Endothelial cell of umbilical vein (primary cell): ENCODE data around the gene CCDC73. TPM values are rescaled to one million over a fixed set of nuclear protein-coding genes. Genes with fewer than 3 reads are reported as not detected.

Experiments used
- BruUV-seq: library from RNA; stranded (reverse); fragments of 400-500 nt; replicated peaks from 2 replicates; lab custom pipeline; 2021; lab: Mats Ljungman, UMichigan
- CTCF ChIA-PET: fragments of 300-600, 350-600 bp; sonication (Branson Sonifier 250); formaldehyde crosslinking; loops from one replicate; lab custom pipeline; 2021; ENCODE audit warnings: antibody characterized with exemption, inconsistent platforms; lab: Charles Lee
- POLR2A ChIA-PET: fragments of 300-600, 350-600 bp; sonication (Branson Sonifier 250); formaldehyde crosslinking; loops from one replicate; lab custom pipeline; 2021; ENCODE audit warnings: antibody characterized with exemption, inconsistent platforms; lab: Charles Lee
- DNase-seq: peaks from one replicate; pipeline ENCODE4 v3.0.0-alpha.2; 2011; ENCODE audit warnings: low read depth, low spot score
- FAIRE-seq: peaks from 2 replicates; lab custom pipeline; 2011; peaks lifted over from hg19 to GRCh38; lab: Jason Lieb, UNC
- H2AFZ ChIP-seq: 2 replicates; pipeline ENCODE4 v1.6.0; 2012; ENCODE audit warnings: low read depth, low read length, control low read depth, inconsistent platforms
- H3K27ac ChIP-seq: 2 replicates; pipeline ENCODE4 v1.5.1; 2011; ENCODE audit warnings: low read depth, mild to moderate bottlenecking, control low read depth, low read length, moderate library complexity; ENCODE audit not compliant: insufficient read depth
- H3K27me3 ChIP-seq, 2 experiments: 2 replicates each; pipeline versions ENCODE4 v1.6.0 to v1.6.1; 2011; ENCODE audit warnings: low read length in 2 of 2, mixed read lengths in 1 of 2; ENCODE audit not compliant: control insufficient read depth in 2 of 2, insufficient read depth in 2 of 2
- H3K36me3 ChIP-seq, 2 experiments: 2 replicates in 1 of 2; 3 replicates in 1 of 2; pipeline ENCODE4 v1.5.1; 2011; ENCODE audit warnings: low read length in 2 of 2, mild to moderate bottlenecking in 1 of 2, moderate library complexity in 1 of 2; ENCODE audit not compliant: control insufficient read depth in 2 of 2, insufficient read depth in 2 of 2; ENCODE audit errors: extremely low read depth in 1 of 2
- H3K4me1 ChIP-seq: 3 replicates; pipeline ENCODE4 v1.5.1; 2011; ENCODE audit warnings: mild to moderate bottlenecking, low read length; ENCODE audit not compliant: control insufficient read depth, insufficient read depth; ENCODE audit errors: extremely low read depth
- H3K4me2 ChIP-seq: 2 replicates; pipeline ENCODE4 v1.6.1; 2011; ENCODE audit warnings: low read length, control low read depth, mixed read lengths; ENCODE audit not compliant: insufficient read depth
- H3K4me3 ChIP-seq, 3 experiments: fragments of 200-600 bp in 1 of 3; sonication (generic), shearing (Covaris generic) in 1 of 3; replicated peaks in 1 of 3; 2 replicates each; pipeline ENCODE4 v1.5.1; 2011 to 2016; ENCODE audit warnings: control low read depth in 3 of 3, low read length in 3 of 3, mild to moderate bottlenecking in 2 of 3, inconsistent platforms in 1 of 3, low read depth in 1 of 3, moderate library complexity in 1 of 3; ENCODE audit not compliant: insufficient read depth in 1 of 3
- H3K79me2 ChIP-seq: 2 replicates; pipeline ENCODE4 v1.6.0; 2012; ENCODE audit warnings: low read length, inconsistent platforms; ENCODE audit not compliant: control insufficient read depth, insufficient read depth
- H3K9ac ChIP-seq: replicated peaks from 2 replicates; pipeline ENCODE3; 2011; ENCODE audit warnings: low read length, control low read depth; ENCODE audit not compliant: insufficient read depth; ENCODE audit errors: extremely low read depth
- H3K9me1 ChIP-seq: replicated peaks from 3 replicates; pipeline ENCODE4 v1.6.0; 2011; ENCODE audit warnings: mild to moderate bottlenecking, low read length; ENCODE audit not compliant: control insufficient read depth, insufficient read depth; ENCODE audit errors: extremely low read depth
- H3K9me3 ChIP-seq: replicated peaks from 2 replicates; pipeline ENCODE4 v1.5.1; 2012; ENCODE audit warnings: low read length, inconsistent platforms; ENCODE audit not compliant: control insufficient read depth, insufficient read depth
- H4K20me1 ChIP-seq: replicated peaks from 2 replicates; pipeline ENCODE3; 2011; ENCODE audit warnings: mild to moderate bottlenecking, low read length; ENCODE audit not compliant: control insufficient read depth, insufficient read depth; ENCODE audit errors: extremely low read depth
- EZH2 ChIP-seq: IDR thresholded peaks from 2 replicates; pipeline ENCODE4 v1.6.1; 2012; ENCODE audit warnings: borderline replicate concordance, low read depth, mild to moderate bottlenecking, moderate library complexity, low read length, inconsistent platforms; ENCODE audit not compliant: severe bottlenecking
- FOS ChIP-seq: IDR thresholded peaks from 2 replicates; pipeline ENCODE4 v1.6.1; 2011; ENCODE audit warnings: mild to moderate bottlenecking, low read length, moderate library complexity, borderline replicate concordance; ENCODE audit not compliant: insufficient read depth
- GATA2 ChIP-seq: IDR thresholded peaks from 2 replicates; pipeline ENCODE4 v1.7.0; 2011; ENCODE audit warnings: low read depth, mild to moderate bottlenecking, moderate library complexity, mixed read lengths, low read length; ENCODE audit not compliant: insufficient read length, insufficient read depth
- JUN ChIP-seq: IDR thresholded peaks from 2 replicates; pipeline ENCODE4 v1.6.1; 2011; ENCODE audit warnings: borderline replicate concordance, low read depth; ENCODE audit not compliant: insufficient read length, insufficient read depth
- MYC ChIP-seq: IDR thresholded peaks from one replicate; pipeline ENCODE4 v1.6.1; 2011; ENCODE audit warnings: mild to moderate bottlenecking, low read depth, low read length
- POLR2A ChIP-seq: IDR thresholded peaks from 2 replicates; pipeline ENCODE4 v1.6.1; 2012; ENCODE audit warnings: low read depth, mild to moderate bottlenecking, control low read depth, low read length
- POLR2AphosphoS5 ChIP-seq: IDR thresholded peaks from 2 replicates; pipeline ENCODE4 v1.6.1; 2012; ENCODE audit warnings: low read depth, mild to moderate bottlenecking, control low read depth, low read length, moderate library complexity; ENCODE audit not compliant: insufficient read depth
- dilution Hi-C: fragments of 300-500 bp; cut with MboI; formaldehyde crosslinking; loops from one replicate; pipeline ENCODE4 v1.15.0; 2019; ENCODE audit warnings: low sequenced_read_pairs; ENCODE audit not compliant: extremely low pct_ligation_motif_present
- intact Hi-C: fragments of 100-400 bp; cut with micrococcal nuclease; formaldehyde crosslinking; loops from one replicate; pipeline ENCODE4 v1.10.0; 2022
- polyA plus RNA-seq, 4 experiments: library from polyadenylated mRNA; depleted of rRNA in 3 of 4; stranded (reverse) in 3 of 4; unstranded in 1 of 4; fragments of >200 nt; gene quantifications; 2 replicates each; pipeline versions ENCODE4 v1.2.1 to v1.2.3, GENCODE V29; 2011 to 2012; ENCODE audit warnings: missing spikeins in 1 of 4
- total RNA-seq: library from RNA; stranded (reverse); gene quantifications from 2 replicates; pipeline ENCODE4 v1.2.3, GENCODE V29; 2021
- TF ChIP-seq, protein P1 (sequence below): IDR thresholded peaks from 2 replicates; pipeline ENCODE4 v1.6.1; 2011; ENCODE audit not compliant: insufficient read depth, insufficient read length
- TF ChIP-seq, protein P2 (sequence below), 2 donors: IDR thresholded peaks; 1 replicate in 1 of 2; 2 replicates in 1 of 2; pipeline ENCODE4 v1.5.1; 2011; ENCODE audit warnings: low read length in 2 of 2, mild to moderate bottlenecking in 2 of 2, moderate library complexity in 2 of 2, control low read depth in 1 of 2, inconsistent platforms in 1 of 2, low read depth in 1 of 2; ENCODE audit not compliant: insufficient read depth in 1 of 2; ENCODE audit errors: extremely low read depth in 1 of 2

The CCDC73 gene
- total and polyA plus RNA-seq, 2 donors (not counting 3 experiments of a cell fraction or from before 2014, with no cell fraction given): not detected

DNA sequence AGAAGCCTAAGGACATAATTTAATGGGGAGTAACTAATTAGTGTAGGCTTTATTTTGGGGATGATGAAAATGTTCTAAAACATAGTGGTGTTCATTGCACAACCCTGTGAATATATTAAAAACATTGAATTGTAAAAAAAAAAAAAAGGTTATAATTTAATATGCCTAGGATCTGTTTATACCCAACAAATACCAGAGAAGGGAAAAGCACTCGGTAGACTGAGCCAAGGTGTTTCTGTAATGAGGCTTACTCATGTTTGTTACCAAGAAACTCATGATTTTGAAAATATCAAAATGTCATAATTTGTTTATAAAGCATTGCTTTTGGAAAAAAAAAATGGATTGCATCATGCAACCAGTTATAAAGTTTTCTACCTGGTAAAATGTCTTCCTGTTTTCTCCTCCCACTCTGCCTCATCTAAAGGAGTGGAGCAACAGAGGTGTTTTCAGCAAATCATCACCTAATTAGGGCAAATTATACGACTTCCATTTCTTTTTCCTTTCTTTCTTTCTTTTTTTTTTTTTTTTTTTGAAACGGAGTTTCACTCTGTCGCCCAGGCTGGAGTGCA, 225.1 kb downstream of the CCDC73 start:
- no peak for DNase-seq
- Histone ChIP-seq H3K4me2 (no peak overlapping the region), H3K9ac (no peak overlapping the region), H3K27me3 (no peaks in the 10 kb centered on the region), H3K9me1 (no peaks in the 10 kb centered on the region), H3K4me1 (no peaks in the 10 kb centered on the region), H3K36me3 (no peaks in the 10 kb centered on the region), H3K79me2 (no peaks in the 10 kb centered on the region), H2AFZ (no peak overlapping the region), H3K27ac (no peak overlapping the region), H3K9me3 (no peaks in the 10 kb centered on the region), H3K4me3 (no peak overlapping the region), H4K20me1 (no peaks in the 10 kb centered on the region)
- intact Hi-C loops (no loop called here), dilution Hi-C loops (no loop called here)
- no TSS peak for BruUV-seq
- TF ChIP-seq FOS (no peak), EZH2 (no peak), POLR2AphosphoS5 (no peak), GATA2 (no peak), JUN (no peak), POLR2A (no peak), MYC (no peak)
- TF ChIP-seq, protein P1, sequence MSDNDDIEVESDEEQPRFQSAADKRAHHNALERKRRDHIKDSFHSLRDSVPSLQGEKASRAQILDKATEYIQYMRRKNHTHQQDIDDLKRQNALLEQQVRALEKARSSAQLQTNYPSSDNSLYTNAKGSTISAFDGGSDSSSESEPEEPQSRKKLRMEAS: no peak
- TF ChIP-seq, protein P2, sequence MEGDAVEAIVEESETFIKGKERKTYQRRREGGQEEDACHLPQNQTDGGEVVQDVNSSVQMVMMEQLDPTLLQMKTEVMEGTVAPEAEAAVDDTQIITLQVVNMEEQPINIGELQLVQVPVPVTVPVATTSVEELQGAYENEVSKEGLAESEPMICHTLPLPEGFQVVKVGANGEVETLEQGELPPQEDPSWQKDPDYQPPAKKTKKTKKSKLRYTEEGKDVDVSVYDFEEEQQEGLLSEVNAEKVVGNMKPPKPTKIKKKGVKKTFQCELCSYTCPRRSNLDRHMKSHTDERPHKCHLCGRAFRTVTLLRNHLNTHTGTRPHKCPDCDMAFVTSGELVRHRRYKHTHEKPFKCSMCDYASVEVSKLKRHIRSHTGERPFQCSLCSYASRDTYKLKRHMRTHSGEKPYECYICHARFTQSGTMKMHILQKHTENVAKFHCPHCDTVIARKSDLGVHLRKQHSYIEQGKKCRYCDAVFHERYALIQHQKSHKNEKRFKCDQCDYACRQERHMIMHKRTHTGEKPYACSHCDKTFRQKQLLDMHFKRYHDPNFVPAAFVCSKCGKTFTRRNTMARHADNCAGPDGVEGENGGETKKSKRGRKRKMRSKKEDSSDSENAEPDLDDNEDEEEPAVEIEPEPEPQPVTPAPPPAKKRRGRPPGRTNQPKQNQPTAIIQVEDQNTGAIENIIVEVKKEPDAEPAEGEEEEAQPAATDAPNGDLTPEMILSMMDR (IDR thresholded peaks at IDR 0.05; ENCODE audit: extremely low read depth in 1 of 2, insufficient read depth in 1 of 2, low read depth in 1 of 2, low read length in 2 of 2): no peak
- POLR2A ChIA-PET: no interaction called here
- no peak for FAIRE-seq
- CTCF ChIA-PET: no interaction called here
